ENCODE data around the gene PLCG2. TPM values are rescaled to one million over a fixed set of nuclear protein-coding genes. Genes with fewer than 3 reads are reported as not detected.

Gene PLCG2
- total RNA-seq, 1 experiment from 2014 or later = 14.4 TPM

DNA sequence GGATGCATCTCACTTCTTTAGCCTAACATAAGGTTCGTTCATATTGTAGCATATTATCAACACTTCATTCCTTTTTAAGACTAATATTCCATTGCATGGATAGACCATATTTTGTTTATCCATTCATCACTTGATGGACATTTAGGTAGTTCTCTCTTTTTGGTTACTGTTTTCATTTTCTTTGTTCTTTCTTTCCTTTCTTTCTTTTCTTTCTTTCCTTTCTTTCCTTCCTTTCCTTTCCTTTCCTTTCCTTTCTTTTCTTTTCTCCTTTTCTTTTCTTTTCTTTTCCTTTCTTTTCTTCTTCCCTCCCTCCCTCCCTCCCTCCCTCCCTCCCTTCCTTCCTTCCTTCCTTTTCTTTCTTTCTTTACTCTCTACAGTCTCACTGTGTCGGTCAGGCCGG is 24.2 kb downstream of the PLCG2 start:
- TF ChIP-seq, protein P1, sequence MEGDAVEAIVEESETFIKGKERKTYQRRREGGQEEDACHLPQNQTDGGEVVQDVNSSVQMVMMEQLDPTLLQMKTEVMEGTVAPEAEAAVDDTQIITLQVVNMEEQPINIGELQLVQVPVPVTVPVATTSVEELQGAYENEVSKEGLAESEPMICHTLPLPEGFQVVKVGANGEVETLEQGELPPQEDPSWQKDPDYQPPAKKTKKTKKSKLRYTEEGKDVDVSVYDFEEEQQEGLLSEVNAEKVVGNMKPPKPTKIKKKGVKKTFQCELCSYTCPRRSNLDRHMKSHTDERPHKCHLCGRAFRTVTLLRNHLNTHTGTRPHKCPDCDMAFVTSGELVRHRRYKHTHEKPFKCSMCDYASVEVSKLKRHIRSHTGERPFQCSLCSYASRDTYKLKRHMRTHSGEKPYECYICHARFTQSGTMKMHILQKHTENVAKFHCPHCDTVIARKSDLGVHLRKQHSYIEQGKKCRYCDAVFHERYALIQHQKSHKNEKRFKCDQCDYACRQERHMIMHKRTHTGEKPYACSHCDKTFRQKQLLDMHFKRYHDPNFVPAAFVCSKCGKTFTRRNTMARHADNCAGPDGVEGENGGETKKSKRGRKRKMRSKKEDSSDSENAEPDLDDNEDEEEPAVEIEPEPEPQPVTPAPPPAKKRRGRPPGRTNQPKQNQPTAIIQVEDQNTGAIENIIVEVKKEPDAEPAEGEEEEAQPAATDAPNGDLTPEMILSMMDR (IDR thresholded peaks at IDR 0.05; ENCODE audit: insufficient read depth in 1 of 2, low read depth in 1 of 2, low read length in 1 of 2, severe bottlenecking in 1 of 2, unreplicated experiment in 1 of 2) = no peak
- Histone ChIP-seq H3K36me3 (ENCODE audit: control insufficient read depth, insufficient read depth, low read length) (no peaks in the 10 kb centered on the region), H3K4me1 (no peaks in the 10 kb centered on the region), H3K4me3 (ENCODE audit: low read depth, low read length) (no peak overlapping the region), H3K9me3 (no peaks in the 10 kb centered on the region), H3K27me3 (replicated peaks; ENCODE audit: control insufficient read depth, insufficient read depth, low read length) (no peaks in the 10 kb centered on the region)
- no peaks in the 10 kb centered on the region for H3K4me1 Mint-ChIP-seq (ENCODE audit: low read depth, unreplicated experiment)
- no peak overlapping the region for H3K27ac Mint-ChIP-seq (ENCODE audit: unreplicated experiment)
- no peak overlapping the region for H3K4me3 Mint-ChIP-seq (ENCODE audit: unreplicated experiment)
- H3K27me3 Mint-ChIP-seq (ENCODE audit: insufficient read depth, unreplicated experiment) = no peaks in the 10 kb centered on the region
- ChIA-PET CTCF (no interaction called here), POLR2A (no interaction called here)
- H3K36me3 Mint-ChIP-seq (ENCODE audit: insufficient read depth, unreplicated experiment) = no peaks in the 10 kb centered on the region
- no peaks in the 10 kb centered on the region for H3K9me3 Mint-ChIP-seq (ENCODE audit: unreplicated experiment)
- DNase-seq = no peak
- intact Hi-C loops (cut with micrococcal nuclease; ENCODE audit: unreplicated experiment) = no loop called here
- no TSS peak for BruUV-seq (replicated peaks)

DNA sequence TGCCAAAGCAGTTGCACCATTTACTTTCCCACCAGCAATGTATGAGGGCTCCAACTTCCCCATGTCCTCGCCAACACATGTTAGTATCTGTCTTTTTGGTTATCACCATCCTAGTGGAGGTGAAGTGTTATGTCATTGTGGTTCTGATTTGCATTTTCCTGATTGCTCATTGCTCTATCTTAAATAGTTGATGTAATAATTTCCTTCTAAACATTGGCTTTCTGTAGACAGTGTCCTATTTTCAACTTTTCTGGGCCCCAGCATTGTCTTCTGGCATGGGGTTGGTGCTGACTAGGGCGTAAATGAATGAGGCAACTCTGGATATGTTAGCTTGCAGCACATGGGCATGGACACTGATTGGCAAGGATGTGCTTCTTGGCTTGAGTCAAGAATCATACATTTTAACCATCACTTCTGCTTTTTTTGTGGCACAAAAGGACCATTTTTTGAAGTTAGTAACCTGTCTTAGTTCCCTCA is 25.1 kb downstream of the PLCG2 start:
- no TSS peak for BruUV-seq (replicated peaks)

DNA sequence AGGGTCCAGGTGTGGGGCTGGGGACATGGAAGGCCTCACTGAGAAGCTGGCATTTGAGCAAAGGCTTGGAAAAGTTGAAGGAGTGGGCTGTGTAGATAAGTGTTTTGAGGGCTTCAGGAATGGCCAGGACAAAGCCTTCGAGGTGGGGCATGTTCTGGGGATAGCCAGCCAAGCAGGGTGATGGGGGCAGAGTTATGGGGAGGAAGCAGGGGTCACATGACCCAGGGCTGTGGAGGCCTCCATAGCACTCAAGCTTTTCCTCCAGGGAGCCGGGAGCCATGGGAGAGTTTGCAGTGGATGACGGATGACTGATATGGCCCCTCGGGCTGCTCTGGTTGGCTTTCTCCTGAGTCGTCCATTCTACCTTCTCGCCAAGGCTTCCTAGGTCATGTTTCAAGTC is 27.6 kb downstream of the PLCG2 start:
- Mint-ChIP-seq H3K4me3 (ENCODE audit: unreplicated experiment) (no peak overlapping the region), H3K27me3 (ENCODE audit: insufficient read depth, unreplicated experiment) (no peaks in the 10 kb centered on the region), H3K9me3 (ENCODE audit: unreplicated experiment) (no peaks in the 10 kb centered on the region), H3K36me3 (ENCODE audit: insufficient read depth, unreplicated experiment) (no peaks in the 10 kb centered on the region), H3K27ac (ENCODE audit: unreplicated experiment) (no peak overlapping the region), H3K4me1 (ENCODE audit: low read depth, unreplicated experiment) (no peaks in the 10 kb centered on the region)
- TF ChIP-seq, protein P1 (IDR thresholded peaks at IDR 0.05; ENCODE audit: insufficient read depth in 1 of 2, low read depth in 1 of 2, low read length in 1 of 2, severe bottlenecking in 1 of 2, unreplicated experiment in 1 of 2) = no peak
- BruUV-seq (replicated peaks) = no TSS peak
- Histone ChIP-seq H3K4me1 (no peaks in the 10 kb centered on the region), H3K27me3 (replicated peaks; ENCODE audit: control insufficient read depth, insufficient read depth, low read length) (no peaks in the 10 kb centered on the region), H3K4me3 (ENCODE audit: low read depth, low read length) (no peak overlapping the region), H3K9me3 (no peaks in the 10 kb centered on the region), H3K36me3 (ENCODE audit: control insufficient read depth, insufficient read depth, low read length) (no peaks in the 10 kb centered on the region)
- ChIA-PET POLR2A (no interaction called here), CTCF (no interaction called here)
- intact Hi-C loops (cut with micrococcal nuclease; ENCODE audit: unreplicated experiment) = no loop called here
- no peak for DNase-seq

More for the DNA sequence above, 25.1 kb downstream of the PLCG2 start:
- no peaks in the 10 kb centered on the region for H3K9me3 Mint-ChIP-seq (ENCODE audit: unreplicated experiment)
- ChIA-PET CTCF (no interaction called here), POLR2A (no interaction called here)
- H3K27me3 ChIP-seq (replicated peaks; ENCODE audit: control insufficient read depth, insufficient read depth, low read length) = no peaks in the 10 kb centered on the region
- H3K27ac Mint-ChIP-seq (ENCODE audit: unreplicated experiment) = no peak overlapping the region
- no peak overlapping the region for H3K4me3 Mint-ChIP-seq (ENCODE audit: unreplicated experiment)
- no peak overlapping the region for H3K4me3 ChIP-seq (ENCODE audit: low read depth, low read length)
- no peaks in the 10 kb centered on the region for H3K4me1 Mint-ChIP-seq (ENCODE audit: low read depth, unreplicated experiment)
- no peaks in the 10 kb centered on the region for H3K4me1 ChIP-seq
- H3K36me3 Mint-ChIP-seq (ENCODE audit: insufficient read depth, unreplicated experiment) = no peaks in the 10 kb centered on the region
- TF ChIP-seq, protein P1 (IDR thresholded peaks at IDR 0.05; ENCODE audit: insufficient read depth in 1 of 2, low read depth in 1 of 2, low read length in 1 of 2, severe bottlenecking in 1 of 2, unreplicated experiment in 1 of 2) = no peak
- no peaks in the 10 kb centered on the region for H3K36me3 ChIP-seq (ENCODE audit: control insufficient read depth, insufficient read depth, low read length)
- H3K9me3 ChIP-seq = no peaks in the 10 kb centered on the region
- intact Hi-C loops (cut with micrococcal nuclease; ENCODE audit: unreplicated experiment) = no loop called here
- no peak for DNase-seq
- H3K27me3 Mint-ChIP-seq (ENCODE audit: insufficient read depth, unreplicated experiment) = no peaks in the 10 kb centered on the region

All from Caco-2 (cell line).